Measurements from ENCODE around the gene SZT2.
"Not testable (repeated sequence)": the region's sequence is repeated elsewhere in the genome, so short reads cannot be mapped to it uniquely, and the experiment has no call there.

The SZT2 gene

DNA sequence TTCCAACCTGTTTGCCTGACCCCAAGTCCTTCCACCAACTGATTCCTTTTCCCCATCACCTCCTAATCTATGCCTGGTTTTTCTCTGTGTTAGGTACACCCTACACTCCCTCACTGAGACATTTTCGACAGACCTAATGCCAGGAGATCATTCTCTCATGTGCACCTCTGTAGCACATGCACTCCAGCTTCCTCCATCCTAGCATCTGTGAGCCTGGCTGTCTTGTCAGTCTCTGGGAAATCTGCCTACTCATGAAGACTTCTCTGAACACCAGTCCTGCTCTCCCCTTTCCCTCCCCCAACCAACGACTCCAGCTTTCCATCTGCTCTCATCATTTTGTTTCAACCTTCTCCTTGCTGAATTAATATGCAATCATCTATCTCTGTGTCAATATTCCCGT is 1.1 kb upstream of the SZT2 start:
- no peak for DNase-seq (ENCODE audit: low read depth in 2 of 2)

- DNase-seq (ENCODE audit: low read depth in 2 of 2), result no peak
Measured at GRCh38 chr1:43392702-43393101, 3.0 kb downstream of the SZT2 start.

GRCh38 chr1:43395523-43395922 is 5.8 kb downstream of the SZT2 start:
- no peak for DNase-seq (ENCODE audit: low read depth in 2 of 2)

DNA sequence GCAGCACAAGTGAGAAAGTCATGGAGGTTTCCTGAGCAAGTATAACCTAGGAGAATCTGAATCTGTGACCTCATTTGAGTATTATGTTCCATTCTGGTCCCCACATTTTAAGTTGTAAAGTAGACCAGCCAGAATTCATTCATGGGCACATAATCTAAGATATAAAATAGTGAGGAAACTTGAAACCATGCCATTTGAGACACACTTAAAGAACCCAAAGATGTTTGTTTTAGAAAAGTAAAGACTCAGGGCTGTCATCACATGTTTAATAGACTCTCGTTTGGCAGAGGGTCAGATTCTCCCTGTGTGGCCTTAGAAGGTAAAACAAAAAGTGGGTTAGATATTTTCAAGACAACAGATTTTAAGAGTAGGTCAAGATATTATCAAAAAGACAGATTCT is 6.4 kb downstream of the SZT2 start:
- no peak for DNase-seq (ENCODE audit: low read depth in 2 of 2)

- no peak for DNase-seq (ENCODE audit: low read depth in 2 of 2)
Measured at GRCh38 chr1:43398227-43398626, 8.5 kb downstream of the SZT2 start.

DNA sequence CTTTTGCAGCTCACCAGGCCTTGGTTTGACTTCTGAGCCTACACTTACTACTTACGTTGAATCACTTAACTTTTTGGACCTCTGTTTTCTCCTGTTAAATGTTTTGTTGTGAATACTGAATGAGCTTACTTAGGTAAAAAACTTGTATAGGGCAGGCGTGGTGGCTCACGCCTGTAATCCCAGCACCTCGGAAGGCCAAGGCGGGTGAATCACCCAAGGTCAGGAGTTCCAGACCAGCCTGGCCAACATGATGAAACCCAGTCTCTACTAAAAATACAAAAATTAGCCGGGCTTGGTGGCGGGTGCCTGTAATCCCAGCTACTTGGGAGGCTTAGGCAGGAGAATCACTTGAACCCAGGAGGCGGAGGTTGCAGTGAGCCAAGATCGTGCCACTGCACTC is 10.7 kb downstream of the SZT2 start:
- DNase-seq (ENCODE audit: low read depth in 2 of 2), result not testable (repeated sequence)

DNA sequence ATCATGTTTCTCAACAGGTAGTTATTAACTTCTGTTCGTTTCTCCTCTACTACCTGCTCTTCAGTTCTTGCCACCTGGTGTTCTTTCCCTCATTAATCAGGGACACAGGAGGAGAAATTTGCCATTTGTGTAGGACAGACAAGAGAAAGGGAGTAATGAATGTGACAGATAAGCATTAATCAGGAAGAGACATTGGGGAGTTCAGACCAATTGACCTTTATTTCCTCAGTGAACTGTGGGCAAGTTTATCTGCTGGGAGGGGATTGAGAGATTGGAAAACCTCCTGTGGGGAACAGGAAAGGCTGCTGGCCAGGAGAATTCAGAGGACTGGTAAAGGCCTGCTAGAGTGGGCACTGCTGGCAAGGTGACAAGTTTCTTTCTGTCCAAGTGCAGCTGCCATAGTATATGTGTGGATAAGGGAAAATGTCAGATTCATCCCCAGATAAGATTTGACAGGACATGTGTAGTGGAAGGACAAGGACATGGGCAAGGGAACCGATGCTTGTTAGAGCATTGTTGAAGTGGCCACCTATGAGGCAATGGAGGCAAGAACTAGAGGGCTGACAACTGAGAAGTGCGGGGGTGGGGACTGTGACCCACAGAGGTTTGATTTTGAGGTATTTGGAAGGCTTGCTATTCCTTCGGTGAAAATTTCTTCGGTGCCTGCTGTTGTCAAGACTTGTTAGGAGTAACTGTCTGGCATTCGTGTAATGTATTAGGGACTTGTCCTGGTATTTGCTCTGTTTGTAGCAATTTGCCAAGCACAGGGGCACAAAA is 12.6 kb downstream of the SZT2 start:
- DNase-seq (ENCODE audit: low read depth in 2 of 2), result no peak

GRCh38 chr1:43404353-43404752 is 14.7 kb downstream of the SZT2 start:
- no peak for DNase-seq (ENCODE audit: low read depth in 2 of 2)

DNA sequence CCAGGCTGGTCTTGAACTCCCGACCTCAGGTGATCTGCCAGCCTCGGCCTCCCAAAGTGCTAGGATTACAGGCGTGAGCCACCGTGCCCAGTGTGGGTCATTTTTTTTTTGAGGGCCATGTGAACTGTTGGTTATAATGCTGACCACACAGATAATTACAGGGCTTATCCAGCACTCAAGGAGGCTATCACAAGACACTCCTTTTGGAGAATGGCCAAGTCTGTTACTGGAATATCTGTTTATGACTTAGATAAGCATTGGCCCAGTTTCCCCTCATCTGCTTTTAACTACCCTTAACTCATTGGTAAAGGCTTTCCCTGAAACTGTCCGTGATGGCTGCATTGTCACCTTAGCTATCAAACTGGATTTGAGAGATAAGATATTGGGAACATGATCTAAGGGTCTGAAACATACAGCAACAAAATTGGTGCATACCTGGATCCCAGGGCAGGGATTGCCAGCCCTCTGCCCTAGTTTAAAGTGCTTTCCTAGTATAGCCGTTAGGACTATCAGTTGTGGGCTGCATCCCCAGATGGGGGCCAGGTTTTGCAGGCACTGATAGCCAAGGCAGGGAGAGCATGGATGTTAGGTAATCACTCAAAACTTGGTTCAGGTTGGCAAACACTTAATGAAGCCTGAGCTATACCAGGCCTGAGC is 15.6 kb downstream of the SZT2 start:
- no peak for DNase-seq (ENCODE audit: low read depth in 2 of 2)

GRCh38 chr1:43405876-43406234 is 16.2 kb downstream of the SZT2 start:
- DNase-seq (ENCODE audit: low read depth in 2 of 2), result no peak

- DNase-seq (ENCODE audit: low read depth in 2 of 2), result no peak
Measured at GRCh38 chr1:43410571-43410970, 20.9 kb downstream of the SZT2 start.

- DNase-seq (ENCODE audit: low read depth in 2 of 2), result not testable (repeated sequence)
Measured at GRCh38 chr1:43413426-43413825, 23.7 kb downstream of the SZT2 start.

DNA sequence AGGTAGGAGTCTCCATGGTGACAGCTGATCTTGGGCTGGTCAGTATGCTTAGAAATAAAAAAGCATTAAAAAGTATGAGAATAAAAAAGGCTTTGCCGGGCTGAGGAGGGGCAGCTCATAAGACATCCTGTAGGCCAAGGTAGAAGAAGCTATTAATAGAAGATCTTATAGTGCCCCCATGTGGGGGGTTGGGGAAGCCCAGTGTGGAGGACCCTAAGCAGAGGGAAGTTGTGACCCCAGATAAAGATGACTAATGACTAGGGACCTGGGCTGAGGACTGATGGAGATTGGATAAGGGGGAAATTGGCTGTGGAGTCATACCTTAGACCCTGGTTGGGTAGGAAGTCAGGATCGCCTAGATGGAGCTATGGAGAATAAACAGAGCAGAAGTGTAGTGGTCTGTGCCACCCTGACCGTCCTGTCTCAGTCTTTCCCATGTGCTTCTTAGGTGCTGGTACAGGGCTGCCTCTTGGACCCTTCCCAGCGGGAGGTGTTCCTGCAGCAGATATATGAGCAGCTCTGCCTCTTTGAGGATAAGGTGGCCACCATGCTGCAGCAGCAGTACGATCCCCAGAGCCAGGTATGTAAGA is 25.0 kb downstream of the SZT2 start:
- peak; percentile 22 to 55 for DNase-seq (ENCODE audit: low read depth in 2 of 2)

- no peak for DNase-seq (ENCODE audit: low read depth in 2 of 2)
Measured at GRCh38 chr1:43415901-43416300, 26.2 kb downstream of the SZT2 start.

GRCh38 chr1:43418858-43419257 is 29.2 kb downstream of the SZT2 start:
- no peak for DNase-seq (ENCODE audit: low read depth in 2 of 2)

DNA sequence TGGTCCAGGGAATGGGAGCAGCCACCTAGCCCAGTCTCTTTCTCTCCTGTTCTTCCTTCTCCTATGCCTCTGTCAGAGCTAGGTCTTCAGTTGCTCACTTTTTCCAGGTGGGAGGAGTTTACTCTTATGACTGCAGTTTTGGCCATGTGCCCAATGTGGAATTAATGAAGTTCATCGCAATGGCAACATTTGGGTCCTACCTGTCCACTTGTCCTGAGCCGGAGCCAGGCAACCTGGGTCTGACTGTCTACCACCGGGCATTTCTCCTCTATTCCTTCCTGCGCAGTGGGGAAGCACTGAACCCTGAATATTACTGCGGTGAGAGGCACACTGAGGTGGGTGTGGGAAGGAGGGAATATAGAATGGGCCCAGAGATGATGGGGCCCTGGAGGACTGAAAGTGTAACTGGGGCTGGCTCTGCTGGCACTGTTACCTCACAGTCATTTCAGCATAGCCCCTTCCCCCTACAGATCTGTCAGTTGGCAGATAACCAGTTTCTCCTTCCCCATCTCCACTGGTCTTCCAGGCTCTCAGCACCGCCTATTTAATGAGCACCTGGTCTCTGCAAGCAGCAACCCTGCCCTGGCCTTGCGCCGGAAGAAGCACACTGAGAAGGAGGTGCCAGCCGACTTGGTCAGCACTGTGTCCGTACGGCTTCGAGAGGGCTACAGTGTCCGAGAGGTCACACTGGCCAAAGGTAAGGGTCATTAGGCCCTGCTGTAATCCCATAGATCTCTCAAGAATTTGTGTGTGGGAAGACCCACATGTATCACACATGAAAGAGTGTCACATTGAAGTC is 30.1 kb downstream of the SZT2 start:
- no peak for DNase-seq (ENCODE audit: low read depth in 2 of 2)

DNA sequence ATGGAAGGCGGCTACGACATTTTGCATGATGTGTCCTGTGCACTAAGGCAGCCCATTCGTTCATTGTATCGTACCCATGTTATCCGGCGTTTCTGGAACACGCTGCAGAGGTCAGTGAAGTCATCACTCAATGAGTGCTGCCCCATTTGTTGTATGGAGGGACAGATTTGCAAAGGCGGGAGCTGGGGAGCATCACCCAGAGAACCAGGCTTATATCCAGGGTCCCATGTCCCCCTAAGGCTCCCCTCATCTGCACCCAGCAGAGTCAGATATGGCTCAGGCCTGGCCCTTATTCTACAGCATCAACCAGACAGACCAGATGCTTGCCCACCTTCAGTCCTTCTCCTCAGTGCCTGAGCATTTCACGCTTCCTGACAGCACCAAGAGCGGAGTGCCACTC is 31.2 kb downstream of the SZT2 start:
- DNase-seq (ENCODE audit: low read depth in 2 of 2), result no peak

DNA sequence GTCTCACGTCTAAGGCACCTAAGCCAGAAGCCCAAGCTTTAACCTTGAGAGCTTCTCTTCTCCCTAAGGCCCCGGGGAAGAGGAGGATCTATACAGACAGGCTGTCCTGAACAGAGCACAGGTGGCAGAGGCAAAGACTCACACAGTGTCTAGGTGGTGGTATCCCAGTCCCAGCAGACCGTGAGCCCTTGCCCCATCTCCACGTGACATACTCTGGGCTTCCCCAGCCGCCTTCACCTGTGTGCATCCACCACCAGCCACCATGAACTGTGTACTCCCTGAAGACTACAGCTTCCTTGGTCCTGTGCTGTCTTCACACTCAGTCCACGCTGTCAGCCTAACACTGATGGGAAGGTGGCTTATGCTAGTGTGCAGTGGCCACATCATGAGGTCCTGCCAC is 31.7 kb downstream of the SZT2 start:
- DNase-seq (ENCODE audit: low read depth in 2 of 2), result no peak

- DNase-seq (ENCODE audit: low read depth in 2 of 2), result no peak
Measured at GRCh38 chr1:43421976-43422750, 32.5 kb downstream of the SZT2 start.

DNA sequence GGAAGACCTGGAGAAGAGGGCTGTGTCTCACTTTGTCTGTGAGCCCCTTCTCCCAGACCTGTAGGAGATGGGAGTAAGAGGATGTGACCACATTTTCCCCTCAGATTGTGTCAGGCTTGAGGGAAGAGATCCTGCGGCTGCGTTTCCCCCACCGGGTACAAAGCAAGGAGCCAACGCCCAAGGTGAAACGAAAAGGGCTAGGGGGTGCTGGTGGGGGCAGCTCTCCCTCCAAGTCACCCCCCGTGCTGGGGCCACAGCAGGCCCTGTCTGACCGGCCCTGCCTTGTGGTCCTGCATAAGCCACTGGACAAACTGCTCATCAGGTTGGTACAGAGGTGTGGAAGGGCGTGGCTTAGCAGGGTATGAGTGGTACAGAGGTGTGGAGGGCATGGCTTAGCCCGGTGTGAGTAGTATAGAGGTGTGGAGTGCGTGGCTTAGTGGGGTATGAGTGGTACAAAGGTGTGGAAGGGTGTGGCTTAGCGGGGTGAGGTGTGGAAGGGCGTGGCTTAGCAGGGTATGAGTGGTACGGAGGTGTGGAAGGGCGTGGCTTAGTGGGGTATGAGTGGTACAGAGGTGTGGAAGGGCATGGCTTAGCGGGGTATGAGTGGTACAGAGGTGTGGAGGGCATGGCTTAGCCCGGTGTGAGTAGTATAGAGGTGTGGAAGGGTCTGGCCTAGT is 33.4 kb downstream of the SZT2 start:
- DNase-seq (ENCODE audit: low read depth in 2 of 2), result no peak

Data from stimulated activated CD4-positive, alpha-beta T cell treated with anti-CD3 and anti-CD28 coated beads, Interleukin-12 subunit alpha, Interleukin-12 subunit beta, amount 100 ng/mL, for 24 hours (primary cell).